ENCODE results near the gene NCBP3.

Gene NCBP3, protein sequence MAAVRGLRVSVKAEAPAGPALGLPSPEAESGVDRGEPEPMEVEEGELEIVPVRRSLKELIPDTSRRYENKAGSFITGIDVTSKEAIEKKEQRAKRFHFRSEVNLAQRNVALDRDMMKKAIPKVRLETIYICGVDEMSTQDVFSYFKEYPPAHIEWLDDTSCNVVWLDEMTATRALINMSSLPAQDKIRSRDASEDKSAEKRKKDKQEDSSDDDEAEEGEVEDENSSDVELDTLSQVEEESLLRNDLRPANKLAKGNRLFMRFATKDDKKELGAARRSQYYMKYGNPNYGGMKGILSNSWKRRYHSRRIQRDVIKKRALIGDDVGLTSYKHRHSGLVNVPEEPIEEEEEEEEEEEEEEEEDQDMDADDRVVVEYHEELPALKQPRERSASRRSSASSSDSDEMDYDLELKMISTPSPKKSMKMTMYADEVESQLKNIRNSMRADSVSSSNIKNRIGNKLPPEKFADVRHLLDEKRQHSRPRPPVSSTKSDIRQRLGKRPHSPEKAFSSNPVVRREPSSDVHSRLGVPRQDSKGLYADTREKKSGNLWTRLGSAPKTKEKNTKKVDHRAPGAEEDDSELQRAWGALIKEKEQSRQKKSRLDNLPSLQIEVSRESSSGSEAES

DNA sequence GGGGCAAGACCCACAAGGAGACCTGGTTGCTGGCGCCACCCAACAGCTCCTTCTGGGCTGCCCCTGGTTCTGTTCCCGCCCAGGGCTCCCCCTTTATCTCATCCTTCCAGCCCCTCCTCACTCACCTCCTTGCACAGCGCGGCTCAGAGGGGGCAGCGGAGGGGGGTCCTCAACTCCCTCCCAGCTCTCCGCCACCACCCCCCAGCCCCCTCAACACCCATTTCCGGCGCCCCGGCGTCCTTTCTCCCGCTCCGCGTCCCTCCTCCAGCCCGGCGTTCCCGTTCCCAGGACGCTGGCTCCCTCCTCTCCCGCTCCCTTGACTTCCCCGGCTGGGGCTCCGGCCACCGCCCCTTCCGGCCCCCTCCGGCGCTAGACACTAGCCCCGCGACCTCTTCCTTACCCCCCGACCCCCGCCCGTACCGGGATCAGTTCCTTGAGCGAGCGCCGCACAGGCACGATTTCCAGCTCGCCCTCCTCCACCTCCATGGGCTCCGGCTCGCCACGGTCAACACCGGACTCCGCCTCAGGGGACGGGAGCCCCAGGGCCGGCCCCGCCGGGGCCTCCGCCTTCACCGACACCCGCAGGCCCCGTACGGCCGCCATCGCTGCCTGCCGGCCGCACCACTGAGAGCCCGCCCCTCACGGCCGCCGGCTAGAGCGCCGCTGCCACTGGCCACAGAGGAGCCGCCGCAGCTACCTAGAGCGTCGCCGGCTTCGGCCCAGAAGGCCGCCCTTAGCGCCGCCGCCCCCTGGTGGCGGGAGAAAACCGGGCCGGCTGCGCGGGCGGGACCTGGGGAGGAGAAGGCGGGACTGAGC lies at the start of gene NCBP3:
Gene NCBP3, minus strand, starts transcription at position 626 of the 816 bp plus-strand sequence. Its CDS starts 23 bp downstream, at position 603.
- no peak for DNase-seq (ENCODE audit: low read depth)

DNA sequence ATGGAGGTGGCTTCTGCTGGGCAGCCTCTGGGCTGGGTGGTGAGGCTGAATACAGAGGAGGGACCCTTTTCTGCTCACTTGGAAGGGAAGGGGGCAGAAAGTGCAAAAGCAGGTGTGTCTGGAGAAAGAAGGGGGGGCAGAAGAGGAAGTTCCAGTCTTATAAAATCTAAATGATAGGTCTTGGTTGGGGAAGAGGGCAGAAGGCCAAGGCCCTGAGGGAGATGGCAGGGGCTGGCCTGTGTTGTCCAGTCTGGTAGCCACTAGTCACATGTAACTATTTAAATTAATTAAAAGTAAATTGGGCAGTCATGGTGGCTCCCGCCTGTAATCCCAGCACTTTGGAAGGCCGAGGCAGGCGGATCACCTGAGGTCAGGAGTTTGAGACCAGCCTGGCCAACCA lies 49.3 kb upstream of the NCBP3 start:
- no peak for DNase-seq (ENCODE audit: low read depth)

DNA sequence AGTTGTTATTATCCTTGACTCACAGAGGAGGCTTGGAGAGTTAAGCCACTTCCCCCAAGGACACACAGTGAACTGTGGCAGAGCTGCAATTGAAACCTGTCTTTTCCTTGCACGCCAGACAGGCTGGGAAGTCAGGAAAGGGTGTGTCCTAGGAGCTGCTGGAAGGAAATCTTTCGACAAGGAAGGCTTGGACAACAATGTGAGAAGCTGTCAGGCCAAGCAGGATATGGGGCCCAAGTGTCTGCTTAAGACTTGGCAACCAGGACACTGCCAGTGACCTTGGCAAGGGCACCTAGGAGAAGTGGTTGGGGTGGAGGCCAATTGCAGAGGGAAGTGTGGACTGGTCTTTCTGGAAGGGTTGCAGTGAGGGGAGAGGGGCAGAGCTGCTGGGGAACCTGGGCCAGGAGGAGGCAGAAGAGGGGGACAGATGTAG lies 48.9 kb upstream of the NCBP3 start:
- no peak for DNase-seq (ENCODE audit: low read depth)

DNA sequence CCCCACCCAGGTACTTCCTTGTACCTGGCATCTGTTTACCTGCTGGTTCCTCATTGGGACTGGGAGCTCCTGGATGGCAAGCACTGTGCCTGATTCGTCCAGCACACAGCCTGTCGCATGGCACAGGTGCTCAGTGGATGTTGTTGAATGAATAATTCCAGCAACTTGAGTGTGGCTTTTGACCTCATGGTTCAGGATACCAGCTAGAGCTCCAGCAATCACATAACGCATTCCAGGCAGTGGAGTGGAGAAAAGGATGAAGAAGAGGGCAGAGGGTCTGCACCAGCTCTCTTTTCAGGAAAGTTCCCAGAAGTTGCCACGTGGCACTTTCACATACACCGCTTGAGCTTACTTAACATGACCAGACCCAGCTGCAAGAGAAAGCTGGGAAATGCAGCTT lies 48.1 kb upstream of the NCBP3 start:
- no peak for DNase-seq (ENCODE audit: low read depth)

DNA sequence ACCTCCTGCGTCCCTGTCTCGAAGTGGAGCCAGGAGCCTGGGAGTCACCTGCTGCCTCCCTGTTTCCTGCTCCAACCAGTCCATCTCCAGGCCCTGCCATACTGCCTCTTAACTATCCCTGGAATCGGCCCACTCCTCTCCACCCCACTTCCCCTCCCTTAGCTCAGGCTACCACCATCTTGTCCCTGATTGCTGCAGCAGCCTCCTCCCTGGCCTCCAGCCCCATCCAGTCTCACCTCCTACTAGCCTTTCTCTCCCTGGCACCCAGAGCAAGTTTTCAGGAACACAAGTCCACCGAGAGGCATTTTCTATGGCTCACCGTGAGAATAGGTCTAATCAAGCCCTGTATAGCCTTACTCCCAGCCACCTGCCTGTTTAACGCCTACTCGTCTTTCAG lies 47.7 kb upstream of the NCBP3 start:
- no peak for DNase-seq (ENCODE audit: low read depth)

DNA sequence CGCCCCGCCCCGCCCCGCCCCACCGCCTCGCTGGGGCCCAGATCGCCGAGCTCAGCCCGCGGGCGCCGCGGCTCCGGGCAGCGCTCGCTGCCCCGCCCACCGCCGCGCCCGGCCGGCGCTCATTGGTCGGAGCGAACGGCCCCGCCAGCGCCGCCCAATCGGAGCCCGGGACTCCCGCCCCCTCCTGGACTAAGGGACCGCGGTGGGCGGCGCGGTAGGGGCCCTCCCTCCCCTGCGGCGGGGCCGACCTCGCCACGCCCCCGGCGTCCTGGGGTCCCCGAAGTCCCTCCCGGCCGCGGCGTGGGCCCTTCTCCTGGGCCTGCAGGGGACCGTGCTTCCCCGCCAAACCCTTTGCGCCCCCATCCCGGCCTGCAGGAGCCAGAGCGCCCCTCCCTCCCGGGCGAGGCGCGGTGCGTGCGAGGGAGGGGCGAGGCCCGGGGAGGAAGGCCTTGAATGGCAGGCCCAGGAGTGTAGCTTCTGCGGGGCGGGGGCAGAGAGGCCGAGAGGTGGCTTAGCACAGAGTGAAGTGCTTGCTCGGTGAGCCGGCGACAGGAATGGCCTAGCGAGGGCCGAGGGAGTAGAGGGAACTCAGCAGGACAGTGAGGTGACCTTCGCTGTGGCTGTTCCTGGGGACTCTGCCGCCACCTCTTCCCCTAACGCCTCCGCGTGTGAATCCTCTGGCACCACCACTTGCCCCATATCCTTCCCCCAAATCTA lies 47.1 kb upstream of the NCBP3 start, which contains the start of gene CAMKK1:
Gene CAMKK1, minus strand, starts transcription at position 51 of the 717 bp plus-strand sequence. CDS start 7,366 bp downstream, outside the sequence.
- DNase-seq (ENCODE audit: low read depth): no peak

DNA sequence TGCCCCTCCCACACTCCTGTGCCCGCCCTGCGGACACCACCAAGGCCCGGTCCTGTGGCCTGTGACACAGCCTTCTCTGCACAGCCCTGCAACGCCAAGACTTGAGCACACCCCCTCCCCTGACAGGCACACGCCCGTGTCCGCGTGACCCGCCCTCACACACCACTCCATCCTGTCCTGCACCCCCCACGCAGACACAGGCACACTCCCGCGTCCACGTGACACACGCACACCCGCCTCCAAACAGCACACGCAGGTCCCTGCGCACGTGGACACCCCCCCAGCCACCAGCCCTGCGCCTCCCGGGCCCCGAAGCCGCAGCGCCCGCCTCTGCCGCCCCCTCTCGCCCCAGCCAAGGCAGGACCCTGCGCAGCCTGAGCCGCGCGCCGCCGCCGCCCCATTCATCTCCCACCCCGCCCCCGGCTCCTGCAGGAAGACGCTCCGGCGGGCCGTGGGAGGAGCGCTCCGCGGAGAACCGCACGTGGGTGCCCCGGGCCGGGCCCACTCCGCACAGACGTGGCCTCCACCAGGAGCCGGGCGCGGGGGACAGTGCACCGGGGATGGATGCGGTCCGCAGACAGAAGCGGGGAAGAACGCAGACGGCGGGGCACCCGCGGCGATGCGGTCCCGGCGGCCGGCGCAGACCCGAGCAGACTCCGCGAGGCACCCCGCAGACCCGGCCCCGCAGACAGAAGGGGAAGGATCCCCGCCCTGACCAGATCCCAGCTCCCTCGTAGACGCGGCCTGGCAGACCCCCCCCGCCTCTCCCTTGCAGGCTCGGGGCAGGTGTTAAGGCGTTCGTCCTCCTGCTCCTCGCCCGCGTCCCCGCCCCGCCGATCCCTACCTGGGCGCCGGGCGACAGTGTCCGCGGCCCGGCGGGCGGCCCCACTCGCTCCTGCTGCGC lies 46.3 kb upstream of the NCBP3 start:
- no peak for DNase-seq (ENCODE audit: low read depth)

DNA sequence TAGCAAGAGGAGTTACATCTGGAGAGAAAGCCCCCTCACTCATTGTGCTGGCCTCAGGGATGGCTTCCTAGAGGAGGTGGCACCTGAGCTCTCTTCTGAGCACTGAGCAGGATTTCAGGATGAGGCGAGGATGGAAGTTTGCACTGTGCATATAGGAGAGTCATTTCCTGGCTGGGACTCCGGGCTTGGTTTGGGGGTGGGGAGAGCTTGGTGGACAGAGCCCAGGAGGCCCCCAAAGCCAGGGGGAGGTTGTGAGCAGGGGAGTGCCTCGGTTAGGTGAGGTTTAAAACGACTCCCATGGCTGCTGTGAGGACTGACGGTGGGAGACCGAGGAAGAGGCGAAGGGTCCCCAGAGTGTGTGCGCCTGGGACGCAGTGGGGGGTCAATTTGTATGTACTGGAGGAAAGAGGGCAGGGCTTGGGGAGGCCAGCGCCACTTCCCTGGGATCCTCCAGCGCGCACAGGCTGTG lies 45.6 kb upstream of the NCBP3 start:
- no peak for DNase-seq (ENCODE audit: low read depth)

DNA sequence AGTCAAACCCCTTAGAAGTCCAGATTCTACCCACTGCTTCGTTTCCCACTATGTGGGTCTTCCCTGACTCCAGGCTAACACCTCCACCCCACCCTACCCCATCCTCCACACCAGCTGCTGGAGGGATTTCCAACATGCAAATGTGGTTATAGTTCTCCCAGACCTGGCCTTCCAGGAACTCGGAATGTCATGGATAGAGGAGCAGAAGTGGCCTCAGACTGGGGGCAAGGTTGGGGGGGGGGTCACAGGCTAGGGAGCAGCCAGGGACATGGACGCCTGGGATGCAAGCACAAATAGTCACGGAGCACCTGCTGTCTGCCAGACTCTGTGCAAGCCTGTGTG lies 44.8 kb upstream of the NCBP3 start:
- DNase-seq (ENCODE audit: low read depth): no peak

DNA sequence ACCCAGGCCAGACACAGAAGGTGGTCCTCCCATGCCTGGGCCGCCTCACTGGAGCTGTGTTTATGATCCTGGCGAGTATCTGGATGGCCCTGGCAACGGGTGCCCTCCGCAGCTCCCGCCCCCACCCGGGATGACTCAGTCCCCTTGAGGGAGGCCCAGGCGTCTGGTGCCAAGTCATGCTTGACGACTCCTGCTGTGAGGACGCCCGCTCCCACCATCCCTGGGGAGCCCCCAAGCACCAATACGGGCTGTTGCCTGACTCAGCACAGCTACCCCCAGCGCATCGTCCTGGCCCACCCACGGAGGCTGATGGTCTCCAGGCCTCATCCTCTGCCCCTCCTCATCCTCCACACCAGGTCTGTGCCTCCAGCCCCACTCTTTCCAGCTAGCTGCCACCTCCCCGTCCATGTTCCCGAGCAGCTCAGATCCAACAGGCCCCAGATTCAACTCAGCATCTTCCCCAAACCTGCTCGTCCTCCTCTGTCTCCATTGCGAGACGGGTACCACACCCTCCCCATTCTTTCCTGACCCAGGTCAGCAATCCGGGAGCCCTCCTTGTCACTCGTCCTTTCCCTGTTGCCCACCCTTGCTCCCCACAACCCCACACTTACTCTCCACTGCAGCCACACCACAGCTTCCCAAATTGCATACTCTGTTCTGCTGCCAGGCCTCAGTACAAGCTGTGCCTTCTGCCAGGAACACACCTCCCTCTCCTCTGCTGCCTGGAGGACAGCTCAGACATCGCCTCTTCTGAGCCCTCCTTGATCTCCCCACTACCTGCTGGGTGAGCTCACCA lies 44.2 kb upstream of the NCBP3 start:
- no peak for DNase-seq (ENCODE audit: low read depth)

DNA sequence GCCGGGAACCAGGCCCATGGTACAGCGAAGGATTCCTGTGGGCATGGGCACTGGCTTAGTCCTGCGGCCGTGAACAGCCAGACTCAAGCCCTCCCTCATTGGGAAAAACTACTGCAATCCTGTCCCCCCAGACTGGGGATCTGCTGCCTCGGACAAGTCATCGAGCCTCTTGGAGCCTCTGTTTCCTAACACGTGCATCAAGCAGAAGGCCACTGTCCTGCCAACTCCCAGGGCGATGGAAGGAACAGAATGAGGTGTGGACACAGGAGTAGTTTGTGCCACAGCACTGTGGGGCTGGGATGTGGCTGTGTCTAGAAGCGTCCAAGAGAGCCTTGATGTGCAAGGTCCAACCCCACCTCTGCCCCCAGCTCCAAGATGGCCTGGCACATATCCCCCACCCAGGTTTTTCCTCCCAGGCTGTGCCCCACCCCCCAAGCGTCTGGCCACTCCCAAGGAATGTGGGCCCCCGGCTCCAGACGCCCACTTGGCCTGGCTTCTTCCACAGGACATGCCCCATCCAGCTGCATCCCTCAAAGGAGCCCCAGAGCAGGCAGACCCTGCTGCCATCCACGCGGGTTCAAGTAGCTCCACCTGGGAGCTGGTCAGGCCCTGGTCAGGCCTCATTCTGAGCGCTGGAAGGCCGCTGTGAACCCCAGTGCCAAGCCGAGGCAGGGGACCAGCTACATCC lies 43.4 kb upstream of the NCBP3 start:
- no peak for DNase-seq (ENCODE audit: low read depth)

DNA sequence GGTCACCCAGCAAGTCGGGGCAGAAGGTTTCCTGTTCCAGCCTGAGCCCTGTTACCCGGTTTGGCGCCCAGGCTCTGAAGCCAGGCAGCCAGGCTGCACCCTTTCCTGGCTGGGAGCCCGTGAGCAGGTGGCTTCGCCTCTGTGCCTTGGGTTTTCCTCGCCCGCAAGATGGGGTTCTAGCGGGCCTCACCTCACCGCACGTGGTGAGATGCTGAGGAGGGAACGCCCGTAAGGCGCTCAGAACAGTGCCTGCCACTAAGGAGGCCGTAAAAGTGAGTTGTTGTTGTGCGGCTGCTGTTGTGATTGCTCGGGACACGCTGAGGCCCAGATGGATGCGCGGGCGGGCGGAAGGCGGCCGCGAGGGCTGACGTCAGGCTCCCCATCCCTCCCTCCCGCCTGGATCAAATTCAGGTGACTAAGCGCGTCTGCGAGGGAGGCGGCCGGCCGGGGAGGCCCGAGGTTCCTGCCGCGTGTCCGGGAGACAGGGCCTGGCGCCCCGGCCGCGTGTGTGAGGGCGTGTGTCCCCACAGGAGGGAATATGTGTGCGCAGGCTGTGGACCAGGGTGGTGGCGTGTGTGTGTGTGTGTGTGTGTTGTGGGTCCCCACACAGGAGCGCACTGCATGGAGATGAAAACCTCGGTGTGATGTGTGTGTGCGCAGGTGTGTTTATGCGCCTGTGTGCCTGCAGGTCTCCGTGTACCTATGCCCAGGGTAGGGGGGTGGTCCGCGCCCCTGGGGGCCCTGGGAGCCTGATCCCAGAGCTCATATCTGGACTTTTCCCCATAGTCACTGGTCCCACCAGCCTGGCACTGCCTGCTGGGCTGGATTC lies 42.5 kb upstream of the NCBP3 start:
- DNase-seq (ENCODE audit: low read depth): no peak

DNA sequence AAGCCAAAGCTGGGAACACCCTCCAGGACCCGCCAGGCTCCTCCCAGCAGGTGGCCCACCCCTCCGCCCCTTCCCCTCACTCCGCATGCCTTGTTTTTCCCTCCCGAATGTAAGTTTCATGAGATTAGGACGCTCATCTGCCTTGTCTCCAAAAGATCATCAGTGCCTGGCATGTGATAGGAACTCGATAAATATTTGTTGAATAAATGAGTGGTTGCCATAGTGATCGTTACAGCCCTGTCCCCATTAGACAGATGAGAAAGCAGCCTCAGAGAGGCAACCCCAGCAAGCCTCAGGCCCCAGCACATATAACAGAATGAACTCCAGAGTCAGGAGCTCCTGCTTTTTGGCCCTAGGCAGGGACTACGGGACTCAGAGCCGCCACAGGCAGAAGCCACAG lies 41.8 kb upstream of the NCBP3 start:
- no peak for DNase-seq (ENCODE audit: low read depth)

DNA sequence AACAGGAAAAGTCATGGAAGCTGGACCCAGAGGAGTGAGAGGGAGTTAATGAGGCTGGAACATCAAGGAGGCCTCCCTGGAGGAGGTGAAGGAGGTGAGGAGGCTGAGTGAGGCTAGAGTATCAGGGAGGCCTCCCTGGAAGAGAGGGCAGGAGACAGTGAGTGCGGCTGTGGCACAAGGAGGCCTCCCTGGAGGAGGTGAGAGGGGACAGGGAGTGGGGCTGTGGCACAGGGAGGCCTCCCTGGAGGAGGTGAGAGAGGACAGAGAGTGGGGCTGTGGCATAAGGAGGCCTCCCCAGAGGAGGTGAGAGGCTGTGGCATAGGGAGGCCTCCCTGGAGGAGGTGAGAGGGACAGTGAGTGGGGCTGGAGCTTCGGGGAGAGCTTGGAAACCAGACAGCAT lies 41.3 kb upstream of the NCBP3 start:
- DNase-seq (ENCODE audit: low read depth): no peak

DNA sequence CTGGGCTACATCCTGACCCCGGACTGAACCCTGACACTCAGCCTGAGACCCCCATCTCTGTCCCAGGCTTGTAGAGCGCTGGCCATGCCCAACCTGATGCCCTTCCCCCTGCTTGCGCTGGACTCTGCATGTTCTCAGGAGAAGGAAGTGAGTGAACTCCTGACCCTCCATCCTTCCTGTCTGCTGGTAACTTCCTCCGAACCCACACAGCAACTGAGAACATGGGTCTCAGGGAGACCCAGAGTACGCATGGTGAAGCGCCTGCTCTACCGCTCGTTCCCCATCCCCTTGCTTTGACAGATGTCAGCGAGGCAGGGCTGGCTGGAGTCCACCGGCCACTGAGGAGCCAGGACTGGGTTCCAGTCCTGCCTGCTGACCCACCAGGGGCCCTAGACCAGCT lies 40.7 kb upstream of the NCBP3 start:
- no peak for DNase-seq (ENCODE audit: low read depth)

DNA sequence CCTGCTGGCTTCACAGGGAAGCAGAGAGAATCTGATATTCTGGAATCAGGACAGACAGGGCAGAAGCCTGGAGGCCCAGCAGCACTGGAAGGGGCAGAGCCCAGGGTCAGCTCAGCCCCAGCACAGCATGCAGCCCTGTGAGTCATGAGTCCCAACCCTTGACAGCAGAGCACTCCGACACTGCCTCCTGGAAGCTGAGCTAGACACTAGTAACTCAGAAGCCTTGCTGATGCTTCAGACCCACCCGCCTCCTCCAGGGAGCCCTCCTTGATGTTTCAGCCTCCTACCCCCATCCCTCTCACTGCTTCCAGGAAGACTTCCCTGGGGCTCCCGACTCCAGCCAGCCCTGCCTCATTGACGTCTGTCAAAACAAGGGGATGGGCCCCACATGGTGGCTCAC lies 39.9 kb upstream of the NCBP3 start:
- no peak for DNase-seq (ENCODE audit: low read depth)

DNA sequence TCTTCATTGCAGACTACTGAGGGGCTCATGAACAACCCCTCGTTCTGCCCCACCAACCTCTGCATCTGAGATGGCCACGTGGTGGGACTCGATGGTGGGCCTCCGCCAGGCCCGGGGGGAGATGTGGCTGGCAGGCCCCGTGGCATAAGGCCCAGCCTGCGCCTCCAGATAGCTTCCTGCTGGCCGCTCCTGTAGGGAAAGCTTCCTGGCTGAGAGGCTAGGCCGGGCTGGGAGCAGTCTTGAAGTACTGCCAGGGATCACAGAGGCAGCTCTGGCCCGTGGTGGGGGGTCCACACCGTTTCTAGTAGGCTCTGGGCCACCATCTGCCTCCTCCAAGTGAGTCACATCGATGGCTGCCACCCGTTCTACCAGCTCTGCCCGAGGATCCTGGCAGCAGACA lies 39.2 kb upstream of the NCBP3 start:
- DNase-seq (ENCODE audit: low read depth): no peak

DNA sequence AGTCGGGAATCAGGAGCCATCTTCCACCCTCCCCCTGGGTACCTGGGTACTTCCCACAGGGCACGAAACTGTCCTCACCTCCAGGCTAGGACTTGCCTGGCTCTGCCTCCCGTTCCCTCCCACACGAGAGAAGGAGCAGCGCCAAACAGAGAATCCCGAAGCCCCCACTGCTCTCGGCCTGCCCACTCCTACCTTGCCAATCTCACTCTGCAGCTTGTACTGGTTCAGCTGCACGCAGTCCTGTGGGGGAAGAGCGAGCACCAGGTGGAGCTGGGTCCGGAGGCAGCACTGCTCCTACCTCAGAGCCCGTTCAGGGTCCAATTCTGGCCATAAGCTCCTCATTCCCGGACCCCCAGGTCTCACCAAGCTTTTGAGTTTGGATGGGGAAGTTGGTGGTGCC lies 38.1 kb upstream of the NCBP3 start:
- no peak for DNase-seq (ENCODE audit: low read depth)

DNA sequence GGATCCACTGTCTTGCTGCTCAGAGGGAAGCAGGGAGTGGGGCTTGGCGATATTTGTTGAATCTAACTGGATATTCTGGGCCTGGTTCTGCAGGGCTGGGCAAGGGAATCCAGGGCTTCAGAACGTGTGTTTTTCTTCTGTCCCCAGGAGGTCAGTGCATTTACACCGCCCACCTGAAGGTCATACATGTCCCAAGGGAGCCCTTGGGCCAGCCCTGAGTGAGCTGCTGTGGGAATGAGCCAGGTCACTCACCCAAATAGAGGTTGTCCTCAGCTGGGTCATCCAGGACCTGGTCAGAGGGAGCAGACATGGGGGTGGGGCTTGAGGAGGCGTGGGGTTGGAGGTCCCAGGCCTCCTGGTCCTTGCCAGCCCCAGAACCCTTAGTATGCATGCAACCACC lies 36.2 kb upstream of the NCBP3 start:
- DNase-seq (ENCODE audit: low read depth): no peak
